NCI-H1930 (cell line): ENCODE data around the gene PIK3R5.

ENCODE experiments used
- DNase-seq, 2 experiments: peaks; one replicate each; lab custom pipeline; 2025; lab: John Stamatoyannopoulos, UW

PIK3R5 gene

DNA sequence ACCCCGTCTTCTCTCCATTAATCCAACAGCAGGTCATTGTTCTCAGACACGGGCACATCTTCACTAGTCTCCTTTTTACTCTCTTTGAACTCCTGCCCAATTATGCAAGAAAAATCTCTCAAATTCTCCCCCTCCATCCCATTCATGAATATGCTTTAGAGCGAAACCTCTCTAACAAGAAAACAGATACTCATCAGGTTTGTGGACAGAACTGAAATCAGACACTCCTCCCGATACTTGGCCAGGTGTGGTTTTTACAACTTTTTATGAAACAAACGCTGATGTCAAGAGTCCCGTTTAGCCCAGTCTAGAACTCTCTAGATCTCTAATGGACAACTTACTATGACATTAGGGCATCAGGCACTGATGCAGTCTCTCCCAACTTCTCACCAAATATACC is 40.9 kb downstream of the PIK3R5 start:
- no peak for DNase-seq

DNA sequence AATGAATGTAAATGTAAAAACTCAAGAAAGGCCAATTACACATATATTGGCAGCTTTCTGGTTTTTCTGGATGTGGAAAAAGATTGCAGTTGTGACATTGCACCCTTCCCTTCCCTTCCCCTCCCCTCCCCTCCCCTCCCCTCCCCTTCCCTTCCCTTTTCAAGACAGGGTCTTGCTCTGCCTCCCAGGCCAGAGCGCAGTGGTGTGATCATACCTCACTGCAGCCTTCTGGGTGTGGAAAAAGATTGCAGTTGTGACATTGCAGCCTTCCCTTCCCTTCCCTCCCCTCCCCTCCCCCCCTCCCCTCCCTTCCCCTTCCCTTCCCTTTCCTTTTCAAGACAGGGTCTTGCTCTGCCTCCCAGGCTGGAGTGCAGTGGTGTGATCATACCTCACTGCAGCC is 41.7 kb downstream of the PIK3R5 start:
- DNase-seq: no peak

DNA sequence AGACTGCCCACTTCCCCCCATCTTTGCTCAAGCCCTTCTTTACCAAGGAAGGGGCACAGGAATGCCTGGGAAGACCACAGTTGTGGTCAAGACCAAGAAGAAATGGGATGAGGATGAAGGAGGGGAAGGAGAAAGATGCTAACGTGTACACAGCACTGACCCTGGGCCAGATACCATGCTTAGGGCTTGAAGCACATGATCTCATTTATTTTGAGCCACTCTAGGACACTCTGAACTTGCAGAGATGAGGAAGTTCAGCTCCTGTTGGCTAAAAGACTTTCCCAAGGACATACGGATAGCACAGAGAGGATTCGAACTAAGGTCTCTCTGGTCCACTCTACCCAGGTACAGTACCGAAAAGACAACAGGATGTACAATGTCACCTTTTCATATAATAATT is 42.6 kb downstream of the PIK3R5 start:
- DNase-seq: no peak

DNA sequence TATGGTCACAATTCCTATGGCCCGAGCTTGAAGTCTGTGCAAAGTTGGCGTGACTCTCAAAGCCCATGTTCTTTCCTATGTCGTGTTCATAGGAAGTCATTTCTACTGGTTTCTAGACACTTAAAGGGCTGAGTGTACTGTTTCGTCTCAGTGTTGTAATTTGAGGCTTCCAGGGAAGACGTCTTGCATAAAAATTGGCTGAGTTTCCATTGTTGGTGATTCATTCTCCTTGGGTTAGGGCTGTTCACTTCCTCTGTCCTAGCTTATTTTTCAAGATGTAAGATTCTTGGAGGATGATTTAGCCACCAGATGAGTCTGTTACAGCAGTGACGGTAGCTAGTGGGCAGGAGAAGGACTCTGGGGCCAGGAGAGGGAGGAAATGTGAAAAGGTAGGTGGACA is 43.1 kb downstream of the PIK3R5 start:
- DNase-seq: no peak

DNA sequence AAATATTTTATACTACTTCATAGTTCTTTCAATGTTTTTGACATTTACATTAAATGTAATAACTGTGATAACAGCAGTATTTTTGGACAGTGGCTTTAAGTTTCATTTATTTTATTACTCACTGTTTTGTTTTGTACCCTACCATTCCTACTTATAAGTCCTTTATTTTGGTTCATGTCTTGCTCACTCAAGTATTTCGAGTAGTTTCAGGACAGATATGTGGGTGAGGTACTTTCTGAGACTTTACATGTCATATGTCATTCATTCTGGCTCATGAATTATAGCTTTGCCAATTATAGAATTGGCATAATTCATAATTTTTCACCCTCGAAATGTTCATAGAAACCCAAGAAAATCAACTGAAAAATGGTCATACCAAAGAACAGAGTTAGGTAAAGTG is 44.4 kb downstream of the PIK3R5 start:
- no peak for DNase-seq

GRCh38 chr17:8918807-8919465 is 46.6 kb downstream of the PIK3R5 start:
- no peak for DNase-seq

DNA sequence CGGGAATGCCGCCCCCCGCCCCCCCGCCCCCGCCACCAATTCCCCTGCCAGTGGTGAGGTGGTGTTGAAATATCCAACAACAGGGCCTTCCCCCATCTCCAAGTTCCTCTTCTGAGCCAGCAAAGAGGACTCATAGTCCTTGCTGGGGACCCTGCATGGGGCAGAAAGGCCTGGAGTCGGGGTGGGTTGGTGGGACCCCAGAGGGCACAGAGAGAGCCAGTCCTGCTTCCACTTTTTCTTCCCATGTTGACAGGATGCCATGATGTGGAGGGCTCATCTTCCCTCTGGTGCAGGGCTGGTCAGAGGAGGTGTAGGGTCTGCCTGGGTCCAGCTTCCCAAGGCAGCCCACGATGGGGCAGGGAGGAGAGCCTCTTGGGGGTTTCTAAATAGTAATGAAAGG is 49.0 kb downstream of the PIK3R5 start:
- no peak for DNase-seq

DNA sequence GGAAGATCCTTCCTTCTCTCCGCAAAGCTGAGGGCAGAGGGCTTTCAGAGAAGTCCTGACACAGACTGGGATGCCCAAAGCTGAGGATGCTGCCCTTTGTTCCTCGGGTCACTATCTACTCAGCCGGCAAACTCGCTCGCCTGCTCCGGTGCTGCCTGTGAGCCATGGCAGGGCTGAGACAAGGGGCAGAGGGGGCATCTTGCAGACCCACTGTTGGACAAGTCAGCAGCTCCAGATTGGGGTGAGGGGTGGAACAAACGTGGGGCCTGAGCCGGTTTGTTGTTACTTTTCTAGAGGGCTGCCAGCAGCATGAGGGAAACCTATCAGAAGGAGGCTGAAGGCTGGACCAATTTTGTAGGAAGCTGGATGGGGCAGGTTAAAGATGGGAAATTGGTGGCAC is 51.0 kb downstream of the PIK3R5 start:
- DNase-seq: no peak

DNA sequence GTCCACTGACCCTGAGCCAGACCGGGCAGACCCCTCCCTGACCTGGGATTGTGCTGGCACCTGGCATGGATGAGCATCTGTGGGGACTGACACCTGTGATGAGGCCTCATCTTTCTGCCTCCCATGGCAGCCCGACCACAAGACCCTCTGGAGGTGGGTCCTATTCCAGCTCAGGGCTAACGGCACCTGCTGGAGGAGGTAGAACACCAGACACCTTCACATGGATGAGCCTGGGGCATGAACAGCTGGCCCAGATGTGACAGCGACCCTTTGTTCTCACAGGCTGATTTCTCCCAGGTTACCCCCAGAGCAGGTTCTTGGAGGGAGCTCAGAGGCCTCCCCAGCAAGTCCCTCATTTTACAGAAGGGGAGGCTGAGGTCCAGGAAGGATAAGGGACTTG is 51.6 kb downstream of the PIK3R5 start:
- DNase-seq: no peak

DNA sequence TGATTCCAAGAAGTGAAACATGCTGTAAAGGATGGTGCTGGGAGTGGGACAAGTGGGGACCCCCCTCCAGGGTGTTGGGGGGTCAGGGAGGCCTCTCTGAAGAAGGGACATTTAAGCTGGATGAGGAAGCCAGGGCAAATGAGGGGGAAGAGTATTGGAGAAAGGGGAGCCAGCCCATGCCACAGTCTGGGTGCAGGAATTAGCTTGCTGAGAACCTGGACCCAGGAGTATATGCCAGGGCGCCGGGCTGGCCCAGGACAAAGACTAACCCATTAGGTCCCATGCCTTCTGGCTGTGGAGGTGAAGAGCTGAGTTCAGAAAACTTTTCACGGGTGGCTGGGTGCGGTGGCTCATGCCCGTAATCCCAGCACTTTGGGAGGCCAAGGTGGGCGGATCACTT is 52.4 kb downstream of the PIK3R5 start:
- DNase-seq: no peak

- no peak for DNase-seq
Measured at GRCh38 chr17:8912084-8912981, 53.2 kb downstream of the PIK3R5 start.

GRCh38 chr17:8910969-8911604 is 54.4 kb downstream of the PIK3R5 start:
- no peak for DNase-seq

GRCh38 chr17:8909586-8910270 is 55.8 kb downstream of the PIK3R5 start:
- no peak for DNase-seq

DNA sequence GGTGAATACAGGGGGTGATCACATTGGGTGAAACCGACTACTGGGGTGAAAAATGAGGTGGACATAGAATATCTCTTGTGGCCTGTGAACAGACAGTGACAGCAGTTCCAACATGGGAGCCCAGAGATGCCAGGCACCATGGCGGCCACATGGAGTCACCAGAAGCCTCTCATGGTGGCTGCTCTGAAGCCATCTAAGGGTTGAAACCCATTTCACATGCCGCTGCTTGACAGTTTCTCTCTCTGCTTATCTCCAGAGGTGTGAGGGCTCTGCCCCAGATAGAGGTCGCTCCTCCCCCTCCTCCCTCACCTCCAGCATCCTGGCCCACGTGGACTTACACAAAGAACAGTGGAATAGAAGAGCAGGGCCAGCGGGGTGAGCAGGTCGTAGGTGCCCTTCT is 60.2 kb downstream of the PIK3R5 start:
- no peak for DNase-seq

- DNase-seq: no peak
Measured at GRCh38 chr17:8904686-8905085, 60.8 kb downstream of the PIK3R5 start.

- no peak for DNase-seq
Measured at GRCh38 chr17:8904201-8904600, 61.3 kb downstream of the PIK3R5 start.

DNA sequence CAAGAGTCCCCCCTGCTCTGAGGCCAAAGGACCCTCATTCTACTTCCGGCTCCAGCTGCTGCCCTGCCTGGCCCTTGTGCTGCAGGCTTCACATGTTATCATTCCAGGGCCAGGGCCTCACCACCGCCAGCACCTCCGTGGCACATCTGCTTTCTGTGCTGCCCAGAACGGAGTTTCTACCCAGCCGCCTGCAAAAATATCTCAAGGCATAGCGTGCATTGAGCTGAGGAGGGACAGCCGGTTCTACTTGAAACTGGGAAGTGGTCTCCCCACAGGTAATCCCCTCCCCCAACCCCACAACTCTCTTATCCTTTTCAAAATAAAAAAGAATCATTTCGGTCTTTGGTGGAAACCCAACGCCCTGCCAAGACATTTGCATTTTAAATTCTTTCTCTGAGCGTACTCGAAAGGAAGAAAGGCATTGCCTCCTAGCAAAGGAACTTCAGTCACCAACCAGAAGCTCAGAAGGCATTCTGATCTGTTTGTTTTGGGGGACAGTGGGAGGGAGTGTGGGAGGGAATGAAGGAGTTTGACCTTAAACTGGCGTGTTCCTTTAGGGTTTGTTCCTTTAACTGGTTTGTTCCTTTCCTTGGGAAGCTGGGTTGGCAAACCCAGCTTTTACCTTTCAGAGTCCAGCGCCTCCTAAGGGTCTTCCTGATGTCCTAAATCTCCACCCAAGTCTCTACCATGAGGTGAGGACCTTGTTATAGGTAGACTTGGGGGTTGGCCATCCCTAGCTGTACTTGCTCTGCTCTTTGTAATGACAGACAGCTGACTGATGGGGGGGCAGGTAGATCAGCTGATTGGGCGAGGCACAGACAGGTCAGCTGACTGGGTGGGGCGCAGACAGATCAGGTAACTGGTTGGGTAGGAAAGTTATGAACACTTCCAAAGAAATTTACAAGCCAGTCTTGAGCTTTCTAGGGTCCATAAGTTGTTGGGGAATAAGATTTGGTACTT is 64.6 kb downstream of the PIK3R5 start:
- DNase-seq: no peak

DNA sequence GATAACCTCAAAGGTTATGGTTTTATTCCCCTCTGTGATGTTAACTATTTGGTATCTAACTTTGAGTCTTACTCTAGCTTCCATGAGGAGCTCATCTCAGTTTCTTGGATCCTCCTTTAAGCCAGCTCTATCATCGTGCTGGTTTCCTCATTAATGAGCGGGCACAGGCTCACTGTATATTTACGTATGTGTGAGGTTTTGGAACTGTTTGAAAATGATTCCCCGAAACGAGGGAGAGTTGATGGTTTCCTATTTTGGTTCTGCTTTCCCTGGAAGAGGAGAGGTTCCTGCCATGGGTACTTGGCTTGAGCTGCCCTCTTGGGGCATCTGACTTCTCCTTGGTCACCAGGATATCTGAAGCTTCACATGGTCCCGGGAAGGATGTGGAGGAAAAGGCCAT is 65.3 kb downstream of the PIK3R5 start:
- no peak for DNase-seq

- DNase-seq: no peak
Measured at GRCh38 chr17:8898636-8899035, 66.9 kb downstream of the PIK3R5 start.

DNA sequence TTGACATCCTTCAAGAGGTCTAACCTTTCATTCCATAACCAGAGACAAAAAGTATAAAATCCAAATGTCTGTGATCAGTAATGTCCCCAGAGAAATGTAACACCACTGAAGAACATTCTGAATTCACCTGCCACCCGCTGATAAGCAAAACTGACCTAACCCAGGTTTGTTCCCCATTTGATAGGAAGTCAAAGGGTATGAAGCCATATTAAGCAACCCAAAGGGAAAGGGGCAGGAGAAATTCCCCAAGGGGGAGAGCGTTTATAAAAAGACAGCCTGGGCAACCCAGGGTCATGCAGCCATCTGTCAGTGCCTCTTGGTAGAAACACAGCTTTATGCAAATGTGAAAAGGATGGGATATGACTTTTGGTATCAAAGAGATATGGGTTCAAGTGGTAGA is 67.4 kb downstream of the PIK3R5 start:
- DNase-seq: no peak
